Stimulated activated CD8-positive, alpha-beta memory T cell treated with anti-CD3 and anti-CD28 coated beads, Interleukin-7, amount 100 ng/mL, for 24 hours (primary cell): ENCODE results near the gene OSBPL3.

ENCODE experiments used
- DNase-seq: peaks from one replicate; pipeline ENCODE4 v3.0.0-alpha.2; 2020; ENCODE audit warnings: low read depth

The OSBPL3 gene

DNA sequence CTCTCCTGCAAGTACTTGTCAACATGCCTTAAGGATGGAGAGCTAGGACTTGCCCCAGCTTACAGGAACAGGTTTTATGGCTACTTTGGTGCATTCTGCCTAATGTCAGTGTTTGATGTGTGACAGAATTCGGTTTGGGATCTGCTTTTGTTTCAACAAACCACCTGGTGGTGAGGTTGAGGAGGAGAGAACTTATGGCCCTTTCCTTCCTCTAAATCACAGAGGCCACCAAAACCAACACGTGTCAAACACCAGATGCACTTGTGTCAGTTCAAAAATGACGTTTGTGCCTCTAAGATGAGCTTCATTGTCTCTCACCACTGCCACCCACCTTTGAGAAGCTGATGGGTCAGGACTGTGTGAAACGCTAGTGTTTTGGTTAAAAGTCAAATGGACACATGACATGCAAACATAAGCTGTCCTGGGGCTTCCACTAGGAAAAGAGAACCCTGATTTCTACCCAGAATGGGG, 83.9 kb downstream of the OSBPL3 start:
- no peak for DNase-seq

DNA sequence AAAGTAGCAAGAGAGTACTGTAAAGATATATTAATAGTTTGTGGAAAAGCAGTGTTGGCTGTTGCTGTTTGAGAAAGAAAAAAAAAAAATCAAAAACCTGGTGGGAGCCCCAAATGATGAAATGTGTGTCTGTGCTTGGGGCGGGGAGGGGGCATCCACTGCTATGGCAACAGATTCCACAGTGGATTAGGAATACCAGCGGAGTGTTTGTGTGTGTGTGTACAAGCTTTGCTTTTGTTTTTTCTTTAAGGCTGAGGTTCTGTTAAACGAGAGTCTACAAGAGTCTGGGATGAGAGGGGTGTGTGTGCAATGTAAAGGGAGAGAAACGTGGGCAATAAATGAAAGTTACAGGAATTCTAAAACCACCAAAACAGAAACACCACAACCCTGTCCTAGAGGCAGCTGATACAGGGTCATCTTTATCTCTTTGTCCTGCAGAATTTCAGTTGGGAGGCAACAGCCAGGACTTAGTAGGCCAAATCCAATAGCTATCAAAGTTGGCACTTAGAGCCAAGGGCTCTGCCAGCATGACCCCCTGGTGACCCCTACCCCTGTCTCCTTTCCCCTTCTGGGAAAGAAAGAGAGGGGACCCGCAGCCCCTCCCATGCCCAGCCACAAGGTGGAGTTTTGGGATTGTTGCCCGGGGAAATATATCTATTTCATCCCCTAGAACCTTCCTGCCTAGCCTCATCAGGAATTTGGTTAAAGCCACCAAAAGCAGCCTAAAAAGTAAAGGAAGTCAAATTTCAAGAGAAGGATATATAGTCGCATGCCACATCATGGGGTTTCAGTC, 85.4 kb downstream of the OSBPL3 start:
- no peak for DNase-seq

DNA sequence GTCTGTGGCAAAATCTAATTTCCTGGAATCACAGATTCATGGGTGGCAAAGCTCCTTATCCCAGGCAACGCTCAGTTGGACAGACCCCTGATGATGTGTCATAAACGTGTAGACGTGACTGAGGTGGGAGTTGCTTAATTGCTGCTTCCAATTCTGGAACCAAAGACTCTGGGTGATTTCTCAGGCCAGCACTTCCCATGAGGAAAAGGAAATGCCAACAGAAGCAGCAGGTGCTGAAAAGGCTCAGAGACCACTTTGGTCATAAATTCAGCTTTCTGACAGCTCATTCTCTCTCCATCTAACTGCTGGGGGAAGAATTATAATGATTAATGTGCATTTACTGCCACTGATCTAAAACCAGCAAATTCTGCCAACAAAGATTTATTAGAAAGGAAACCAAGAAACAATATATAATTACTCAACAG, 88.7 kb downstream of the OSBPL3 start:
- no peak for DNase-seq

DNA sequence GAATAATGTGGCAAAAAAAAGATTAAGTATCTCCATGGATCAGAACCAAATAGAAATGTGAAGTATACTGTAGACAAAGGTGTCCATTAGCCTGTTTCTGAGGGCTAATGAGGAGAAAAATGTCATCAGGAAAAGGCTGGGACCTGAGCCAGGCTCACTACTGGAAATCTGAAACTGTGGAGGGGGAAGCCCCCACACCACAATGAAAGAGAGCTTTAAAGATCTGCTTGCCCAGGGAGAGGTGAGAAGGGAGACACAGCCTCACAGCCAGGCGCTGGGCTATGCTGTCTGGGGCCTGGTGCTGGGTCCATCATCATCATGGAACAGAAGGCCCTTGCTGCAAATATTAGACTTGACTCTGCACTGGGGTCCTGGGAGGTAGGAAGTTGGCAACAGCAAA, 90.4 kb downstream of the OSBPL3 start:
- DNase-seq: no peak

DNA sequence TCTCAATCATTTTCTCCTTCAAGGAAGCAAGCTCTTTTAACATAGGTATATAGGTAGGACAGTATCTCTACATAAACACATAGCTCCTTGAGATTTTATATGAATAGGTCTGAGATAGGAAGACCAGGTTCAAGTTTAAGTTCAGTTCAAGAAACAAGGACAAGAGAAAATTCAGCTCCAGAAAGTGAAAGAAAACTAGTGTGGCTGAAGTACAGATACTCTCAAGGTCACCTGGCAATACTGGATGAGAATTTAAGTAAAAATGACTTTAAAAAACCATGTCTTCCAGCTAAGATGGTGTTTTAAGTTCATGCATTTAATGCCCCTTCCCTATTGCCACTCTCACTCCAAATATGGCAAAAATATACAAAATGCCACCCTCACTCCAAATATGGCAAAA, 91.3 kb downstream of the OSBPL3 start:
- DNase-seq: no peak

DNA sequence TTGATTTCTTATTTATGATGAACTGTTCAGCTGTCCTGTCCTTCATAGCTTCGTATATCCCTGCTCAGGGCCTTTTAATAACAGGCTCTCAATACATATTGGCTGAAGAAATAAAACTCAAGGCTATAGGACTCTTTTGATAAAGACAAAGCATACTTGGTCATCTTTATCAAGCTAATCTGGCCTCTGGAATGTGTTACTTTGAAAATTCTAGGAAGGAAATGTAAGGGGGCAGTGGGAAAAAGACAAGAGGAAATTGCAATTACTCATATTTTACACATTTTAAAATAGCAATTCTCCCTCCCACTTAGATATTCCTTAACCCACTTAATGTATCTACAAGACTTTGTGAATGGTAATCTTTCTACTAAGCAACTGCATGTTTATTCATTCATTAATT, 94.3 kb downstream of the OSBPL3 start:
- DNase-seq: no peak

DNA sequence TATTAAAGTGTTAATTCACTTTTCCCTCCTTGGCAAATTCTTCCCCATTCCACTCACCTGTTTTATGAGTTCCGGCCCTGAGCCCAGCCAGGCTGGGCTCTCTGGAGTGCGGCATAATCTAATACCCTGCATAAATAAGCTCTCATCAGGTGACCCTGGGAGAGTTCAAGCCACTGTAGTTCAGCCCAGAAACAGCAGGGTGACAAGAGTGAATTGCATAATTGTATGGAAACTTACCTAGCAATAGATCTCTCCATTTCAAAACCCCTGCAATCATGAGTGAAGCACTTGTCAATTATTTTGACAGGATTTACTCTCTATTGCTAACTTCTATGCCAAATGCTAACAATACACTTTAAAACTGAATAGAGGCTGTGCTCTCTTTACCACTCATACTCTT, 94.7 kb downstream of the OSBPL3 start:
- DNase-seq: no peak

DNA sequence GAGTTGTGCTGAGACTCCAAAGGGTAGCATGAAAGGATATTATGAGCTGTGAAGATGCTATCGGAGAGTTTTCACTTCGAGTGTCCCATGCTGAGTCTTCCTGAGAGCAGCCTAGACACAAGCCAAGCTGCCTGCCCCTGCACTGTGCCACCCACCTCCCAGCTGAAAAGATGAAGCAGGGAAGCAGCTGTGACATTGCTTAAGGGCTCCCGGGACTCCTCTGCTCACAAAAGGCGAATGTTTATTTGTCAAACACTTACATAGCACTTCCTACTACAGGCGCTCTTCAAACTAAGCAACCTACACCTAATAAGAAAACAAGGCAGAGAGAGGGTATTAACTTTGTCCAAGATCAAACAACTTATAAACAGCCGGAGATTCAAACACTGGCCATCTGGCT, 95.6 kb downstream of the OSBPL3 start:
- DNase-seq: no peak

DNA sequence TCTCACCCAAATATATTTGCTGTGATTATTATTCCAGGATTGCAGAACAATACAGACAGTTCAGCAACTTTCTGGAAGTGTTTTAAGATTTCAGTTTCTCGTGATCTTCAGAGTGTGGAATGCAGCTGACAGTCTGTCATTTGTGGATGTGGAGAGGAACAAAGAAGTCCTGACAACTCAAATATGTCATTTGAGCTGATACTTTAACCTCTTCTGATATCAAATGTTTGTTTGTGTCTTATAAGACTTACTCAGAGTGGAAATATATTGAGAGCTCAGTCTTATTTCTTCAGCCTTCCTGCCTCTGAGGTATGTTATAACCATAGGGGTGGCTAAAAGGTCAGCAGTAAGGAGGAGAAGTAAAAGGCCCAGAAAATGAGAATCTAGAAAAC, 96.4 kb downstream of the OSBPL3 start:
- DNase-seq: no peak

DNA sequence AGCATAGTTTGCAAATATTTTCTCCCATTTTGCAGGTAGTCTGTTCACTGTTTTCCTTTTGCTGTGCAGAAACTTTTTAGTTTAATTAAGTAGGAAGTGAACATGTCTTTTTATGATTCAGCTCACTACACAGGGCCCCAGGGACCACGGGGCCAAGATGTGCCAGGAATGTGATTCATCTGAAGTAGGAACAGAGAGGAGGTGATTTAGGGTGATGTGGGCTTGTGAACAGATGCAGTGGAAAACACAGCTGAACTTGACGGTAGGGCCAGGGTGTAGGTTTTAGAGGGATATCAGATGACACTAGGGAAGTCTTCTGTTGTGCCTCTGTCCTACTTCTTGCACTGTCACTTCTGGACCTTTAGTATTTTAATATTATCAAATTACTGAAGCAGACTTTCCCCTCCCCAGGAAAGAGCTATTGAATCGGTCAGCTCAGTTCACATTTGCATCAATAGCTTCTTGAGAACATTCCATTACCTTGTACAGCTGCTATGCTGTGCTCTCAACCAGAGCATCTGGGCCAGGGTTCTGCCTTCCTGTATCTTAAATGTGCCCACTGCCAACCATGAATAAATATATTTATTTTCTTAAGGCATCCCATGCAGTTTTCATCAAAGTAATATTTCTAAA, 96.9 kb downstream of the OSBPL3 start:
- no peak for DNase-seq

DNA sequence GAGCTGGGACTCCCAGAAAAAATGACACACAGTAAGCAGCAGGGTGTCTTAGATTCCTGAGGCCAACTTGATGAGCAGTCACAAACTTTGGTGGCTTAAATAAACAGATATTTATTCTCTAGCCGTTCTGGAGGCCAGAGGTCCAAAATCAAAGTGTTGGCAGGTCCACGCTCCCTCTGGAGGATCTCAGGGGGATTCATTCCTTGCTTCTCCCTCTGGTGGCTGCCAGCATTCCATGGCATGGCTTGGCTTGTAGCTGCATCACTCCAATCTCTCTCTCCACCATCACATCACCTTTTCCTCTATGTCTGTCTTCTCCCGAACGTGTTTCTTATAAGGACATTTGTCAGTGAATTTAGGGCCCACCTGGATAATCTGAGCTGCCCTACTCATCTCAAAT, 98.4 kb downstream of the OSBPL3 start:
- DNase-seq: no peak

DNA sequence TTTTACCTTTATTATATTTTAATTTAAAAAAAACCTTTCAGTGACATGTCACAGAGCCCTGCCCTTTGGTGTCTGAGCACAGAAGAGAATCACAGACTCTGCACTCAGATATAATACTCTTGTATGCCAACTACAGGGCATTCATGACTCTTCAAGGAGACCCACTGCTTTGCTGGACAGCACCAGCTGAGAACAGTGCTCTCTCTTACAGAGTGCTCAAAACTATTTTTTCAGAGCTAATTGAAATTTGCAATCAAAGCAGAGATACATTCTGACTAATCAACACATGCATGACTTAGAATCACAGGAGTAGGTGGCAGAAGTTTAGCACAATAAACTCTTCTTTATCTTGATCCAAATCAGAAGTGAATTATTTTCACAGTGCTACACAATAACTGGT, 99.1 kb downstream of the OSBPL3 start:
- no peak for DNase-seq

DNA sequence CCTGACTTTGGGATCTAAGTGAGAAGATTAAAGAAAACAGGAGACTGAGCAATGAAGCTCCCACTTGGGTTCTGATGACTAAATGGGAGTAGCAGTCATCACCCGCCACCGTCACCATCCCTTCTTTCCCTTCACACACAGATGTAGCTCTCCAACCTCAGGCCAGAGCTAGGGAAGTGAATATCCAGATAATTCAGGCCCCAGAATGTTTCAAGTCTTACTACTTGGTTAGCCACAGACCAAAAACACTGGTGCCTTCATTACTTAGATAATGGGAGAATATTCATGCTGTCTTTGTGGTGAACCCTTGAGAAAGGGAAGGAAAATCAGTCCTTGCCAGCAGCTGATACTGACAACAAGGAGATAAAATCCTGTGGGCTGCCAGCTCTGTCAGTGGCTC, 100.7 kb downstream of the OSBPL3 start:
- DNase-seq: no peak

DNA sequence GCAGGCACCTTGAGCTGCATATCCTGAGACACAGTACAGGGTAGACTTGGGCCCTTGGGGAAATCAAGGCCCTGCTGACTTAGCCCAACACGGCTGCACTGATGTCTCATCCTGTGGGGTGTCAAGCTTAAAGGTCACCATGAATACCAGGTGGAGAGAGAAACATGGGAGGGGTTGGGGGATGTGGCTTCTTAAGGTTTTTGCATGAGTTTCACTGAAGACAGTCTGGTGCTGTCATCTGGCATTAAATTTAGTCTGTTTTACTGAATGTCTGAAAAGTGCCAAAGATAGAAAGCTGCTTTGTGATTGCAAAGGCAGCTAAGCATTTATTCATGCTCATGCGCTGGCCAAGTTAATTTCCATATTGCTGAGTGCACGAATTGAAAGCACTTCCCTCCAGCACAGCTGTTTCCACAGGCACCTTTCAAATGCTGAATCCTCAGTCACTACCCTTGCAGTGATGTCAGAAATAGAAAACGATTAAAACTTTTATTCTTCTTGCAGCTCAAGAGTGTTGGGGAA, 102.1 kb downstream of the OSBPL3 start:
- no peak for DNase-seq

DNA sequence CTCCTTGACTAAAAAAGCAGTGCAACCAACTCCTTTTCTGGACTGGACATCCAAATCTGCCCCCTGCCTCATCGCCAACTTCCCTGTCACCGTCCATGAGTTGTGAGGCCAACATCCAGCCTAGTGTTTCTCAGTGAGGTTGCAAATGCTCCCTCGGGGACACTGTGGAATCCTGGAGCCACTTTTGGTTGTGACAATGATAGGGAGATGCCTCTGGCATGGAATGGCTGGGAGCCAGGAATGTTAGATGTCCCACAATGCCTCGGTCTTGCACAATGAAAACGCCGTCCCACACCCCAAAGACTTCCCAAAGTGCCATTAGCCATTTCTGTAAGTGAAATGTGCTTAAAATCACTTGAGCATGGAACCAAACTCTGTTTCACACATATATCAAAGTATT, 105.2 kb downstream of the OSBPL3 start:
- DNase-seq: no peak

DNA sequence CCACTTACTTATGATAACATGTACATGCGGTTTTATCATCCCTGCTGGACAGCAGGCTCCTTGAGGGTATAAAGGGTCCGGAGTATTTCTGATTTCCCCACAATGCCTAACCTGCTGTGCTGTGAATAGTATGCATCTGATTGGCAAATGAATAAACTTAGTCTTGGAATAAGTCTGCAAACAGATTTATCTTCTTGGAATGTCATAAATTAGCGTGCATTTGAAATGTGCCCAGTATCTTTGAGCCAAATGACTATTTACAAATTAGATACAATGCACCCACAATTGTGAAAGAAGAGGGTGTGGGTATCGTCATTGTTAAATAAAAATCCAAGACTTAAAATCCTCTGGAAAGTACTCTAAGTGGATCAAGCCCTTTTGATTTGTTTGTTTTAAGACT, 106.0 kb downstream of the OSBPL3 start:
- DNase-seq: no peak

DNA sequence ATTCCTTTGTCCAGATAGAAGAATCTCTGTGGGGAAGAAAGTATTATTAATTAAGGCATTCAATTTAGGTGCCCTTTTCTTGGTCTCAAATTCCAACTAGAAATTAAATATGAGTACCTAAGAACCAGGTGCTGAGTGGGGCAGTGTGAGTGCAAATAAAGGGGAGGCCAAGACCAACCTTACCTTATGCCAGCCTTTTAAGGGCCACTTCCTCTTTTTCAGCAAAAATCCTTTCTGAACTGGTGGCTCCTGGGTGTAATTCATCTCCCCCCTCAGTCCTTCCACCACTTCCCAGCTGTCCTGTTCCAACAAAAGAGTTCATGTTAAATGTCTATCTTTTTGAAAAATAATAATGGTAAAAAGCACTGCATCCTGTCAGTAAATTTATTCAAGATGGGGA, 108.2 kb downstream of the OSBPL3 start:
- DNase-seq: no peak

DNA sequence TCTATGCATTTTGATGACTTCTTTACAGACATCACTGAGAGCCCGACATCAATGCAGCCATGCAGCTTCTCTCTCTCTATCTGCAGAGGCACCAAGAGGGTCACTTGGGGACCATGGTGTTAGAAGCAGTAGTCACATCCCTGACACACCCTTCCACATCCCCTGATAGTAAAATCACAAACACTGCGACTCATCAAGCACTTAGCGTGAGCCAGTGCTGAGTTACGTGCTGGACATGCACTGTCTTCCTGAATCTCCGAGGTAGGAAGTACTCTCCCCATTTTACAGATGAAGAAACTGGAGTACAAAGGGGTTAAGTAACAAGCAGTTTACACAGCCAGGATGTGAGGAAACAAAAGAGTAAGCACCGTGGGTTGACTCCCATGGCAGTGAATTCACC, 109.2 kb downstream of the OSBPL3 start:
- no peak for DNase-seq

DNA sequence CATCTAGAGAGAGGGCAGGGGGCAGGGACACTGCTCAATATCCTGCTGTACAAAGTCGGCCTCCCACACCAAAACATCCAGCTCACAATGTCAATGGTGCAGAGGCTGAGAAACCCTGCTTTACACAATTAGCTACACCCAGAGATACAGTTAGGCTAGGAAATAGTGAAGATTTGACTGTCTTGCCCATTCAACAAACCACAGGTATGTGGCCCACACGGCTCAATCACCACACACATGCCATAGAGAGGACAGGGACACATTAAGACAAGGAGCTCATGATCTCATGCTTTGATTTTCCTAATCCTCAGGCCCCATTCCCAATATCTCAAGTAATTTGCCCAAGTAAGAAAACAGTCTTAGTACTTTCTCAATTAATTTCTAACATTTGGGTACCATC, 110.4 kb downstream of the OSBPL3 start:
- DNase-seq: no peak

DNA sequence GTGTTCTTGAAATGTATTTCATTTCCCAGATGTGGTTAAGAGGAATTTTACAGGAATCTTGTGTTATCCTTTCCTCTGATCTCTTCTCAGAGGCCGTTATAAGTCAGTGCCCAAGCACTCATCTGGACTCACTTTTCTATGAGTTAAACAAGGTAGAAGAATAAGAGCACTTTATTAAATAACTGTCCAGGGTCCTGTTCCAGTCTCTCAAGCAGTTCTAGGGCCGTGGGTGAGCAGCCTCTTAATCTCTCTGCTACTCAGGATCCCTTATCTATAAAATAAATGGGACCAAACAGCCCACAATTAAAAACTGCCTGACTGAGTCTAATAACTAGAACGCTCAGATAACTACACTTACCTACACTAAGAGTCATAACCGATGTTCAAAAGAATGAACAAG, 111.2 kb downstream of the OSBPL3 start:
- no peak for DNase-seq

DNA sequence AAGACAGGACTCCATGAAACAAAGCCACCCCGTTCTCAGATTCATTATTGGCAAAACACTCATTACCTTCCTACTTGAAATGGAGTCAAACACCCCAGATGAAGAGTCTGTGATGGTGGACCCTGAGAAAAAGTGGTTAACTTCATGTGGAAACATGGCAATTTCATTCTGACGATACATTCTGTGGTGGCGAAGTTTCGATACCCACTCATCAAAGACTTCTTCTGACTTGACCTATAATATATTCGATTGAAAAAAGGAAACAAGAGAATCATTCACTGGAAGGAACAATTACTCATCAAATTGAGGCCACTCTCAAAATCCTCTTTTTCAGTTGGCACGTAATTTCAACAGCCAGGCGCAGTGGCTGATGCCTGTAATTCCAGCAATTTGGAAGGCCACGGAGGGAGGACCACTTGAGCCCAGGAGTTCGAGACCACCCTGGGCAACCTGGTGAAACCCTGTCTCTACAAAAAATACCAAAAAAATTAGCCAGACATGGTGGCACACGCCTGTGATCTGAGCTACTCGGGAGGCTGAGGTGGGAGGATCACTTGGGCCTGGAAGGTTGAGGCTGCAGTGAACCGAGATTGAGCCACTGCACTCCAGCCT, 113.9 kb downstream of the OSBPL3 start:
- no peak for DNase-seq

DNA sequence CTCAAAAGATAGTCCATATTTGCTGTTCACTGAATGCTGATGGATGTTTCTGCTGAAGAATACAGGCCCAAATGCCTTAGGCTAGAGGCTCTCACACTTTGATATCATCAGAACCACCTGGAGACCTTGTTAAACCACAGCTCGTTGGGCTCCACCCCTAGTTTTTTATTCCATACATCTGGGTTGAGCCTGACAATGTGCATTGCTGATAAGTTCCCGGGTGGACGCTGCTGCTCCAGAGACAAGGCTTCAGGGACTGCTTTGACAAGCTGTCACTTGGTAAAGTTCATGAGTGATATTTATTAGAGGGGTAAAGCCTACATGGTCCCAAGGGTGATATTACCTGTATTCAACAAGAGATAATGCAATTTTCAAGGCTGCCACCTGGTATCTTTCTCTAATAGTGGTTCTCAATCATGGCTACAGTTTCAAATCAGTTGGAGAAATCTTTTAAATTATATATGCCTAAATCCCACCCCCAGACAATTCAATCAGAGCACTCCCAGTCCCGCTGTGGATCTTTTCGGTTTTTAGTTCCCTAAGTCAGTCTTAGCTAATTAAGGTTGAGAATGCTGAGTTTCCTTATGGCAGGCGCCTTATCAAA, 115.7 kb downstream of the OSBPL3 start:
- DNase-seq: no peak

DNA sequence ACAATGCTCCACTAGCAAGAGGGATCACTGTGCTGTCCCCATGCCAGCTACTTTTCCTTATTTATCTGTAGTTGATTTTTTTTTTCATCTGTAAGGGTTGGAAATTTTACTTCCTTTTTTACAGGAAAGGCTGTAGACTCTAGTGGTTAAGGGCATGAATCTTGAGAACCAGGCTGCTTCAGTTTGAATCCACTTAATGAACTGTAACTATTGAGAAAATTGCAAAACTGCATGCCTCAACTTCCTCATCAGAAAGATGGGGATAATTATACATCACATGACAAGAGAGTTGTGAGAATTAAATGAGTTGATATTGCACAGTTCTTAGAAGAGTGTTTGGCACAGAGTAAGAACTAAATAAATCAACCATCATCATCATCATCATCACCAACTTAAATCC, 116.4 kb downstream of the OSBPL3 start:
- DNase-seq: no peak
